ENCODE data around the gene TDP2.

The TDP2 gene

DNA sequence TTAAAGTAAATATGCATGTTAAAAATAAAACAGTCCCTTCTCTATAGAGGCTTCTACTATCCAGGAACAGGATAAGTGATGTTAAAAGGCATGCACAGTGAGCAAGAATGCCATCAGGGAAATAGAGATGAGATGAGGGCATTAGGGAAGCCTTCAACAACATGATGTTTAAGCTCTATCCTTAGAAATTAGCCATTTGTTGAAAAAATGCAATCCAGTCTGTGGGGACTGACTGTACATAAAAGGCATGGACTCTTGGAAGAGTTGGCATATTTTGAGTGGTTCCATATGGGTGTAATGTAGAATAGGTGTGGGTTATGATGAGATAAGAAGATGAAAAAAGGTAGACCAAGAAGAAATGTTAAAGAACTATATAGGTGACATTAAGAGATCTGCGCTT is 26.5 kb downstream of the TDP2 start:
- TF ChIP-seq, protein P1, sequence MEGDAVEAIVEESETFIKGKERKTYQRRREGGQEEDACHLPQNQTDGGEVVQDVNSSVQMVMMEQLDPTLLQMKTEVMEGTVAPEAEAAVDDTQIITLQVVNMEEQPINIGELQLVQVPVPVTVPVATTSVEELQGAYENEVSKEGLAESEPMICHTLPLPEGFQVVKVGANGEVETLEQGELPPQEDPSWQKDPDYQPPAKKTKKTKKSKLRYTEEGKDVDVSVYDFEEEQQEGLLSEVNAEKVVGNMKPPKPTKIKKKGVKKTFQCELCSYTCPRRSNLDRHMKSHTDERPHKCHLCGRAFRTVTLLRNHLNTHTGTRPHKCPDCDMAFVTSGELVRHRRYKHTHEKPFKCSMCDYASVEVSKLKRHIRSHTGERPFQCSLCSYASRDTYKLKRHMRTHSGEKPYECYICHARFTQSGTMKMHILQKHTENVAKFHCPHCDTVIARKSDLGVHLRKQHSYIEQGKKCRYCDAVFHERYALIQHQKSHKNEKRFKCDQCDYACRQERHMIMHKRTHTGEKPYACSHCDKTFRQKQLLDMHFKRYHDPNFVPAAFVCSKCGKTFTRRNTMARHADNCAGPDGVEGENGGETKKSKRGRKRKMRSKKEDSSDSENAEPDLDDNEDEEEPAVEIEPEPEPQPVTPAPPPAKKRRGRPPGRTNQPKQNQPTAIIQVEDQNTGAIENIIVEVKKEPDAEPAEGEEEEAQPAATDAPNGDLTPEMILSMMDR (conservative IDR thresholded peaks at IDR 0.05; ENCODE audit: low read depth, low read length) = no peak
- H3K27me3 ChIP-seq (ENCODE audit: insufficient read depth, low read depth) = no peaks in the 10 kb centered on the region
- H2AFZ ChIP-seq (ENCODE audit: low read depth) = no peak overlapping the region
- H4K20me1 ChIP-seq (ENCODE audit: insufficient read depth) = no peaks in the 10 kb centered on the region
- H3K27ac ChIP-seq = no peak overlapping the region
- H3K4me3 ChIP-seq (IDR thresholded peaks at IDR 0.05; ENCODE audit: insufficient read depth, low read depth, low read length) = no peak overlapping the region
- H3K9ac ChIP-seq = no peak overlapping the region
- H3K36me3 ChIP-seq (ENCODE audit: insufficient read depth) = no peaks in the 10 kb centered on the region
- peaks cover 7% of the 10 kb centered on the region for H3K4me1 ChIP-seq (ENCODE audit: low read depth, poor library complexity, severe bottlenecking)
- no peaks in the 10 kb centered on the region for H3K79me2 ChIP-seq (ENCODE audit: insufficient read depth, low read depth)
- H3K4me2 ChIP-seq = no peak overlapping the region

DNA sequence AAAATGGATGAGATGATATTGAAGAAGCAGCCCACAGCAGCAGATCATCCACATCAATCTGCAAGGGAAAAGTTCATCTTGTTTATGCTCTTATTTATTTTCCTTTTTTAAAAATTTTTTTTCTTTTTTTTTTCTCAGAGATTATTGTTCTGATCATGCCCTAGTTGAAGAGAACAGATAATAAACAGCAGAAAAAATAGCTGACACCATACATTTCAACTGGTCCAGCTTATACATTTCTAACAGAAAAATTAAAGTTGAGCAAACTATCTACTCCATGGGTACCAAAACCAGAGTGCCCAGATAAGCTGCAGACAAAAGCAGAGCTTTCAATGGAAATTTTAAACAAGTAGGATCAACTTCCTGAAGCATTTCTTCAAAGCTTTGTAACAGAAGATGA is 30.0 kb downstream of the TDP2 start:
- no peak overlapping the region for H3K9ac ChIP-seq
- H3K4me1 ChIP-seq (ENCODE audit: low read depth, poor library complexity, severe bottlenecking) = no peaks in the 10 kb centered on the region
- H3K36me3 ChIP-seq (ENCODE audit: insufficient read depth) = no peaks in the 10 kb centered on the region
- no peaks in the 10 kb centered on the region for H3K79me2 ChIP-seq (ENCODE audit: insufficient read depth, low read depth)
- no peak overlapping the region for H3K27ac ChIP-seq
- H4K20me1 ChIP-seq (ENCODE audit: insufficient read depth) = no peaks in the 10 kb centered on the region
- no peak overlapping the region for H3K4me2 ChIP-seq
- H3K4me3 ChIP-seq (IDR thresholded peaks at IDR 0.05; ENCODE audit: insufficient read depth, low read depth, low read length) = no peak overlapping the region
- H2AFZ ChIP-seq (ENCODE audit: low read depth) = no peak overlapping the region
- TF ChIP-seq, protein P1 (conservative IDR thresholded peaks at IDR 0.05; ENCODE audit: low read depth, low read length) = no peak
- no peaks in the 10 kb centered on the region for H3K27me3 ChIP-seq (ENCODE audit: insufficient read depth, low read depth)

DNA sequence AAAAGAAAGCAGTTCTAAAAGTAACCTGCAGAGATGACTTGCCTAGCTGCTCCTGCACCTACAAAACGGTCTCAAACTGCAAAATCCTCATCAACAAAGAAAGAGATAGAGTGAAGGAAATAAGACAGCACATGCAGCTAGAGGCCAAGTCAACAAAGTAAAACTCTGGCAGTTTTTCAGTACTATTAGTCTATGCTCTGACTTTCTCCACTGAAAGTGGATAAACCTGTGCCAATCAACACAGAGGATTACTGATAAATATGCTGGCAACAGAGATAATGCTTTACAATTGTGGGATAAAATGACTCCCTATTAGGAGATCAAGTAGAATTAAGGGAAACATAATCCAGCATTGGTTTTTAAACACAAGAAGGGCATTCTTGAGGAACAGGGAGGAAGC is 34.1 kb downstream of the TDP2 start:
- H3K79me2 ChIP-seq (ENCODE audit: insufficient read depth, low read depth) = no peaks in the 10 kb centered on the region
- H3K4me2 ChIP-seq = no peak overlapping the region
- H2AFZ ChIP-seq (ENCODE audit: low read depth) = no peak overlapping the region
- no peaks in the 10 kb centered on the region for H4K20me1 ChIP-seq (ENCODE audit: insufficient read depth)
- TF ChIP-seq, protein P1 (conservative IDR thresholded peaks at IDR 0.05; ENCODE audit: low read depth, low read length) = no peak
- H3K36me3 ChIP-seq (ENCODE audit: insufficient read depth) = no peaks in the 10 kb centered on the region
- no peaks in the 10 kb centered on the region for H3K27me3 ChIP-seq (ENCODE audit: insufficient read depth, low read depth)
- no peak overlapping the region for H3K4me3 ChIP-seq (IDR thresholded peaks at IDR 0.05; ENCODE audit: insufficient read depth, low read depth, low read length)
- H3K27ac ChIP-seq = no peak overlapping the region
- H3K9ac ChIP-seq = no peak overlapping the region
- no peaks in the 10 kb centered on the region for H3K4me1 ChIP-seq (ENCODE audit: low read depth, poor library complexity, severe bottlenecking)

DNA sequence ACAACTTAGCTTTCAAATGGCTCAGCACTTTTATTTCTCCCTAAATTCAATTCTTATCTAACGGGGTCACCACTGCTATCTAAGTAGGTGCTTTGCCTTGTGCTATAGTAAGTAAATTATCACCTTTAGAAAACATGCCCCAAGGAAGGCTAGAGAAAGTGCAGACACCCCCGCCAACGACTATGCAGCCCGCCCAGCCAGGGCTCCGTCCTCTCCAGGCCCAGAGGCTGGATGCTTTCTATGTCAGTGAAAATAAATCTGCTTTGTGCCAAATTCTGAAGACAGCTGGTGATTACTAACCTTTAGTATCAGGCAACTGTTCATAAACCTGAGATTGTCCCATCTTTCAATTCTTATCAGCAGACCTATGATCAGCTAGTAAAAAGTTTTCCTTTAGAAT is 35.0 kb downstream of the TDP2 start:
- TF ChIP-seq, protein P1 (conservative IDR thresholded peaks at IDR 0.05; ENCODE audit: low read depth, low read length) = no peak
- no peak overlapping the region for H3K27ac ChIP-seq

More for the DNA sequence above, 35.0 kb downstream of the TDP2 start:
- H4K20me1 ChIP-seq (ENCODE audit: insufficient read depth) = no peaks in the 10 kb centered on the region
- H3K4me3 ChIP-seq (IDR thresholded peaks at IDR 0.05; ENCODE audit: insufficient read depth, low read depth, low read length) = no peak overlapping the region
- no peaks in the 10 kb centered on the region for H3K4me1 ChIP-seq (ENCODE audit: low read depth, poor library complexity, severe bottlenecking)
- no peaks in the 10 kb centered on the region for H3K36me3 ChIP-seq (ENCODE audit: insufficient read depth)
- no peaks in the 10 kb centered on the region for H3K79me2 ChIP-seq (ENCODE audit: insufficient read depth, low read depth)
- no peaks in the 10 kb centered on the region for H3K27me3 ChIP-seq (ENCODE audit: insufficient read depth, low read depth)
- no peak overlapping the region for H3K4me2 ChIP-seq
- H3K9ac ChIP-seq = no peak overlapping the region
- no peak overlapping the region for H2AFZ ChIP-seq (ENCODE audit: low read depth)
